ENCODE measurements around the gene SPEG.

- TF ChIP-seq EZH2 (IDR thresholded peaks at IDR 0.05; ENCODE audit: low read length, unreplicated experiment) (no peak), EZH2phosphoT487 (IDR thresholded peaks at IDR 0.05; ENCODE audit: borderline replicate concordance, low read length) (no peak)
These were observed 91.0 kb downstream of the SPEG start for GRCh38 chr2:219525533-219526232.

Measured in PC-3 (cell line).